ENCODE results near the gene PCBP3.
"Not testable (repeated sequence)": the region's sequence is repeated elsewhere in the genome, so short reads cannot be mapped to it uniquely, and the experiment has no call there.

Gene PCBP3

DNA sequence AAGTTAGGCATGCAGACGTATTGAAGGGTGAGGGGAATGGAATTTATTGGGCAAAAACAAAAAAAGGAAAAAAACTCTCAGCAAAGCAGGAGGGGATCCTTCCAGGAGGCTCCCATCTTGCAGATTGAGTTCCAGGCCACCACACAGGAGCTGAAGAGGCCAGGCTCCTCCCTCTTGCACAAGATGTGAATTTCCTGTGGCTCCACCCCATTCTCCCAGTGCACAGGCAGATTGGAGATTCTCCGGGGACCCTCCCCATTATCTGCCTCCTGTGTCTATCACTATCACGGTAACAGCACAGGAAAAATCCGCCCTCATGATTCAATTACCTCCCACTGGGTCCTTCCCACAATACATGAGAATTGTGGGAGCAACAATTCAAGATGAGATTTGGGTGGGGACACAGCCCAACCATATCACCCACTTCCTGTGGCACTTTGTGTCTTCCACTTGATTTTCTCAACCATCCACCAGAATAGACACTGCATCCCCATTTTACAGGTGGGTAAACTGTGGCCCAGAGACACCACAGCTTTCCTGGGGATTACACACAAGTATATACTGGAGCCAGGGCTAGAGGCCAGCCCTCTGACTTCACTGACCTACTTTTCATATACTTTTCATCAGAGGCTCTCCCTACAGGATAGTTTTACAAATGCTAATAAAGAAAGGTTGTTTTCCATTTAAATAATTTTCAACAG, 319.2 kb downstream of the PCBP3 start:
- no peak for DNase-seq (ENCODE audit: low read depth in 2 of 2)

DNA sequence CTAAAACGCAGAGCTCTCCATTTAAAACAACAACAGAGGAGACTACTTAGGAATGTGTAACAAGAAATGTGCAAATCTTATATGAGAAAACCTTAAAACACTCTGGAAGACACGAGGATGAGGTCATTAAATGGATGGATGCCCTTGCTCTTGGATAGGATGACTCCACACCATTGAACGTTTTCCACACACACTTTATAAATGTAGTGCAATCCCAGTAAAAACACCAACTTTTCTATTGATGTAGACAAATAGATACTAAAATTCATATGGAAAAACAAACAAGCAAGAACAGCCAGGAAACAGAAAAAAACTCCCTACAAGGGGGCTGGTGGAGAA, 319.7 kb downstream of the PCBP3 start:
- DNase-seq (ENCODE audit: low read depth in 2 of 2), result no peak

DNA sequence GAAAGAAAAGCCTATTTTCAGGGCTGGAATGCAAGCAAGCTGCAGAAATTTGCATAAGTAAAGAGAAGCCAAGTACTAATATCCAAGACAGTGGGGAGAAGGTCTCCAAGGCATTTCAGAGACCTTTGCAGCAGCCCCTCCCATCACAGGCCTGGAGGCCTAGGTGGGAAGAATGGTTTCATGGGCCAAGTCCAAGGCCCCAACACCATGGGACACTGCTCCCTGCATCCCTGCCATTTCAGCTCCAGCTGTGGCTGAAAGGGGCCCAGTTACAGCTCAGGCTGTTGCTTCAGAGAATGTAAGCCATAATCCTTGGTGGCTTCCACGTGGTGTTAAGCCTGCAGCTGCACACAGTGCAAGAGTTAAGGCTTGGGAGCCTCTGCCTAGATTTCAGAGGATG, 321.1 kb downstream of the PCBP3 start:
- DNase-seq (ENCODE audit: low read depth in 2 of 2), result no peak

DNA sequence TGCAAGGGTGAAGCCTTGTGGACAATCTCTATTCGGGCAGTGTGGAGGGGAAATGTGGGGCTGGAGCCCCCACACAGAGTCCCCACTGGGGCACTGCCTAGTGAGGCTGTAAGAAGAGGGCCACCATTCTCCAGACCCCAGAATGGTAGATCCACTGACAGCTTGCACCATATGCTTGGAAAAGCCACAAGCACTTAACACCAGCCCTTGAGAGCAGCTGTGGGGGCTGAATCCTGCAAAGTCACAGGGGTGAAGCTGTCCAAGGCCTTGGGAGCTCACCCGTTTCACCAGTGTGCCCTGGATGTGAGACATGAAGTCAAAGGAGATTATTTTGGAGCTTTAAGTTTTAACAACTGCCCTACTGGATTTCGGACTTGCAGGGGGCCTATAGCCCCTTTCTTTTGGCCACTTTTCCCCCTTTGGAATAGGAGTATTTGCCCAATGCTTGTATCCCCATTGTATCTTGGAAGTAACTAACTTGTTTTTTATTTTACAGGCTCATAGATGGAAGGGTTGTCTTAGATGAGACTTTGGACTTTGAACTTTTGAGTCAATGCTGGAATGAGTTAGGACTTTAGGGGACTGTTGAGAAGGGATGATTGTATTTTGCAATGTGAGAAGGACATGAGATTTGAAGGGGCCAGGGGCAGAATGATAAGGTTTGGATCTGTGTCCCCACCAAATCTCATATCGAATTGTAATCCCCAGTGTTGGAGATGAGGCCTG, 321.7 kb downstream of the PCBP3 start:
- DNase-seq (ENCODE audit: low read depth in 2 of 2), result no peak

DNA sequence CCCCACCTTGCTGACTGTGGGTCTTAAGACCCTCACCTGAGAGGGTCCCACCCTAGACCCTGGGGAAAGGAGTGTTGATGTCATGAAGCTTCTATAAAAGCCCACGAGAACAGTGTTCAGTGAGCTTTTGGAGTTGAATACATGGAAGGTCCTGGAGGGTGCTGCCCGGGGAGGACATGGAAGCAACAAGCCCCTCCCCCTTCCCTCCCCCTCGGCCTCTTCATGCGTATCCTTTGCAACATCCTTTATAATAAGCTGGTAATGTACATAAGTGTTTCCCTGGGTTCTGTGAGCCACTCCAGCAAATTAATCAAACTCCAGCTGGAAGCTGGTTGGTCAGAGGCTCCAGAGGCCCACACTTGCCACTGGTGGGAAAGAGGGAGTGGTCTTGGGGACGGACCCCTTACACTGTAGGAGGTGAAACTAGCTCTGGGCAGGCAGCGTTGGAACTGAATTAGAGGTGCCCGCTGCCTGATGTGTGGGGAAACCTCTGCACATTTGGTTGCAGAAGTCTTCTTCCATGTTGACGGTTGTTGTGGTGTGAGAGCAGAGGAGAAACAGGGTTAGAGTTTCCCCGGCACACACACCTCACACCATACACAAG, 323.4 kb downstream of the PCBP3 start:
- DNase-seq (ENCODE audit: low read depth in 2 of 2), result no peak

DNA sequence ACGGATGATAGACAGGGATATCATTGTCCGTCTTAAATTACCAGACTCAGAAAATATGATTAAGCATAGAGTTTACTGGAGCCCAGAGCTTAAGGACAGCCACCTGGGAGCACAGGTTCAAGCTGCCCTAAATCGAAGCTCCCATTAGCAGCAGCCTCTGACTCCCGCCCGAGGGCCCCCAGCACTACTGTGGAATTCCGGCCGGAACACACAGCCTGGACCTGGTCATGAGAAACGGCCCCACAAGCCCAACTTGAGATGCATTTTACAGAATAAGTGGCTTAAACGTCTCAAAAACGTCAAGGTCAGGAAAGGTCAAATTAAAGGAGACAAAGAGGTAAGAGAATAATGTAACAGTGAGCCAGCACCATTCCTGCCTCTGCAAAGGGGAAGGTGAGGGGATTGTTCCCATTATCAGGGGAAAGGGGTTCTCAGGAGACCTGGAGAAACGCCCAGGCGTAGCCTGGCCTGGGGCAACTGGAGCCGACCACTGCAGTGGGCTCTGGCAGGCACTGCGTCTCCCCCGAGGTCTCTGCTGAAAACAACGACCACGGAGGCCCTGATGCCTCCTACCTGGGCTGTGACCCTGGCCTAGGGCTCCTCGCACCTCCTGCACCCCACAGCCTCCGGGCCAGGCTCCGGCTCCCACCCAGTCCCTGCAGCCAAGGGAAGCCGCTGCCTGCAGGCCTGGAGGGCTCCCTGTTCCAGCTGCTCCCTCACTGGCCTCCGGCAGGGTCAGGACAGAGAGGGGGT, 326.6 kb downstream of the PCBP3 start:
- DNase-seq (ENCODE audit: low read depth in 2 of 2), result no peak

DNA sequence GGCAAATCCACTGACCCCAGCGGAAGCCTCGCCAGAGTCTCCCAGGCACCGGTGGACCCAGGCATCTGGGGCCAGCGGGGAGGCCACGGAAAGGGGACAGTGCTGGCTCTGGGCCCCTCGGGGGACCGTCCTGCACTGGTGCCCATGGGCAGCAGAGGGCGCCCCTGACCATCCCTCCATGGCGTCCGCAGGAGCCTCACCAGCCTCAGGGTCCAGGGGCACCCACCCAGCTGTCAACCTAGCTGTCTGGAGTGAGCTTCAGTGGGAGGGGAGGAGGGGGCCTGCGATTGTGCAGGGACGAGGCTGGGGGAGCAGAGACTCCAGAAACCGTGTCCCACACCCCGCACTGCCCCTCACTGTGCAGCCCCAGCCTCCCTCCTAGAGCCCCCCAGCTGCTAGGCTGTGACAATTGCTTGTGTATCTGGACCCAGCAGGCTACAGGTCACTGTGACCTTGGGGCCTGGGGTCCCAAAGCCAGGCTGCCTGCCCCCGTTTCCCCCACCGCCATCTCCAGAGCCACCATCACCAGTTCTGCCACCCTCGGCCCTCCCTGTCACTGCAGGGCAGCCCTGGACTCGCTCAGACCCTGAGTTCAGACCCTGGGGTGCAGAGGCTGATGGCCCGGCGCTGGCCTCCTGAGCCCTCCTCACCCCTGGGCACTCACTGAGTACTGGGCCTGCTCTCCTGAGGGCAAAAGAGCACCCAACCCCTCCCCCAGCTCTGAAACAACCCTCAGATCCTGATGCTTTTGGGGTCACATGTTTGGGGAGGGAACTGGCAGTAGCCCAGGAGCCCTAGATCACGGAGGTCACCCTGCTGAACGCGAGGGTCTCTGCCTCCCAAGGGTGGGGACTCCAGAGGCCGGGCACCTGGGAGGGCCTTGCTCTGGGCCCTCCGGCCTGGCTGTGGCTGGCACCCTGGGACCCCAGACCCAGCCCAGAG, 327.4 kb downstream of the PCBP3 start:
- DNase-seq (ENCODE audit: low read depth in 2 of 2), result peak; percentile 29 to 42

DNA sequence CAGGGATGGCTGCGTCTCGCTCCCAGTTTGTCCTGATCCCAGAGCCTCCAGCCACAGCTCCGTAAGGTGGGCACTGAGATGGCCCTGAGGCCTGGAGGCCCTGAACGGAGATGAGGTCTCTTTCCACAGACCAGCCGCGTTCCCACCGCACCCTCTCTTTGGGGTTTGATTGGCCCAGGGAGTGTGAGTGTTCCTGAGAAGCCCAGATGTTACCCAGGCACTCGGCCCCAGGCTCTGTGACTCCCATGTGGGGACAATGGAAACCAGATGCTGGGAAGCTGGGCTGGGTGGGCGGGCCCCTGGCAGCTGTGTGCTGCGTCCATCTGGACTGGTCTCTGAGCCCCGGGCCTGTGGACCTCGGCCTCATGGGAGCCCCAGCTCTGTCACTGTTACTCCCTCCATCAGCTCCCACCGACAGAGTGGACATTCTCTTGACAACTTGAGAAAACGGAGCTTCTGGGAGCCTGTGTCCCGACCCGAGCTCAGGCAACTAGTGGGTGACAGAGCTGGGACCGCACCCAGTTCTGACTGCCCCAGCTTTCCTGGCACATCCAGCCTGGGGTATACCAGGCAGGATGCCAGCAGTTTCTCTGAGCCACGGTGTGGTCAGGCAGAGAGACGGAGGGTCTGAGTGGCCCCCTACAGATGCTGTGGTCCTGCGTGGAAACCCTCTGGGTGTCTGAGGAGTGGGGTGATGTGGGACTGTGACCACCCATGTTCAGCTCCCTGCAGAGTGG, 328.3 kb downstream of the PCBP3 start:
- DNase-seq (ENCODE audit: low read depth in 2 of 2), result no peak

DNA sequence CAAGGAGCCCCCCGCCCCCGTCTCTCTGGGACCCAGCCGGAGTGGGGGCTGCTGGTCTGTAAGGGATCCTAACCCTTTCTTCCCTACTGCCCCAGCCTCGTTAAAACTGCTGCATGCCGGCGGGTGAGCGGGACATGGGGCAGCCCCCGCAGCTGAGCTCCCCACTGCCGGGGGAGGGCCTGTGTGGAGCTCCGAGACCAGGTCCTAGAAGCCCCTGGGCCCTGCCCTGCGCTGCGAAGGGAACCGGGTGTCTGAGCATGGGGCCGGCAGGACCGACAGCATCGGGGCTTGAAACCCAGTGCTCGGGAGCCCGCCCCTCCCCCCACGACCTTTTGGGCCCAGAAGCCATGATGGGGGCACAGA, 328.8 kb downstream of the PCBP3 start:
- DNase-seq (ENCODE audit: low read depth in 2 of 2), result no peak

DNA sequence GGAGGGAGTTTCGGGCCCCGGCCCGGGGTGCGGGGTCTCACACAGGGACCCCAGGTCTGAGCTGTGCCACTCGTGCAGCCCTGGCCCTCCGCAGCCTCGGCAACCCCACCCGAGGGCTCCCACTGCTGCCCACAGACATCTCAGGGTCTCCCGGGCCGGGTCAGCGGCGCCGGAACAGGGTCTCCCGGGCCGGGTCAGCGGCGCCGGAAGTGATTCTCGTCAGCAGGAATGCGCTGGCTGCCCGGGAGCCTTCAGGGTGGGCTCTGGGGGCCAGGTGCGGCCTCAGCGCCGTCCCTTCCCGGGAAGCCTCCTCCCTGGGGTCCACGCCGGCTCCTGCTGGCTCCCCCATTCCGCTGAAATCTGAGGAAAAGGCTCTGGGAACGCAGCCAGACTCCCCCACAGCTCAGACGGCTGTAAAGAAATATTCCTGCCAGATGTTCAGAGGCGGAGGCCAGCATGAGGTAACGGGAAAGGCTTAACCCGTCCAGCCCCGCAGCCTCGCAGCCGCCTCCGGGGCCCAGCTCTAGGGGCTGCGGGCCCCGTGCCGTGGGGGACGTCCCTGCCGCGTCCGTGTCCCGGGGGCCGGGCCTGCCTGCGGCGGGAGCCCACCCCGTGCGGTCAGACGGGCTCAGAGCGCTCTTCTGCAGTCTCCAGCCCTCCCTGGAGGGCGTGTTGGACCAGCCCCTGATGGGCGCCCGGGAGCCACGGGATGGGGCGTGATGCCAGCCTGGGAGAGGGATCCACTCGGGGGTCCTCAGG, 329.4 kb downstream of the PCBP3 start:
- DNase-seq (ENCODE audit: low read depth in 2 of 2), result no peak

DNA sequence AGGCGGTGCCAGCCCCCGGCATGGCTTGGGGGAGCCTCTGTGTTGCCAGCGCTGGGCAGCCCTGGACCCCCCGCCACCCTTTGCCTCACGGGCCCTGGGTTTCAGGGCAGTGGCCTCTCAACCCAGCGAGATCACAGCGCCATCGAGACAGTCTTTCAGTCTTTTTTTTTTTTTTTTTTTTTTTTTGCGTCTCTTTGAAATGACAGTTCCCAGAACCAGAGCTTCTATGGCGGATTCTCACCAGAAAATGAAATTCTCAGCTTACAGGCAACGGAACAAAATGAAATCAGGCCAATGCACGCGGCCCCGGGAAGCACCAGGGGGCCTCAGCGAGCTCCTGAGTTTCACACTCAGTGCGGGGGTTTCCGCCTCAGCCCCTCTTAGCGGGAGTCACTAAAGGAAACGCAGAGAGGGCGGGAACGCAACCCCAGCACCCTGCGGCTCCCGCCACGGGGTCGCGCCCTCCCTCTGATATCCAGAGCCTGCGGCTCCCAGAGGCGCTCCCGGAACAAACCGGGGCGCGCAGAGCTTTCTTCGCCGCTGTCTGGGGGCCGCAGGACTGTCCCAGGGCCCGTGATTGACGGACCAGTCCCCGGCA, 330.0 kb downstream of the PCBP3 start:
- DNase-seq (ENCODE audit: low read depth in 2 of 2), result peak; percentile 67 to 72

DNA sequence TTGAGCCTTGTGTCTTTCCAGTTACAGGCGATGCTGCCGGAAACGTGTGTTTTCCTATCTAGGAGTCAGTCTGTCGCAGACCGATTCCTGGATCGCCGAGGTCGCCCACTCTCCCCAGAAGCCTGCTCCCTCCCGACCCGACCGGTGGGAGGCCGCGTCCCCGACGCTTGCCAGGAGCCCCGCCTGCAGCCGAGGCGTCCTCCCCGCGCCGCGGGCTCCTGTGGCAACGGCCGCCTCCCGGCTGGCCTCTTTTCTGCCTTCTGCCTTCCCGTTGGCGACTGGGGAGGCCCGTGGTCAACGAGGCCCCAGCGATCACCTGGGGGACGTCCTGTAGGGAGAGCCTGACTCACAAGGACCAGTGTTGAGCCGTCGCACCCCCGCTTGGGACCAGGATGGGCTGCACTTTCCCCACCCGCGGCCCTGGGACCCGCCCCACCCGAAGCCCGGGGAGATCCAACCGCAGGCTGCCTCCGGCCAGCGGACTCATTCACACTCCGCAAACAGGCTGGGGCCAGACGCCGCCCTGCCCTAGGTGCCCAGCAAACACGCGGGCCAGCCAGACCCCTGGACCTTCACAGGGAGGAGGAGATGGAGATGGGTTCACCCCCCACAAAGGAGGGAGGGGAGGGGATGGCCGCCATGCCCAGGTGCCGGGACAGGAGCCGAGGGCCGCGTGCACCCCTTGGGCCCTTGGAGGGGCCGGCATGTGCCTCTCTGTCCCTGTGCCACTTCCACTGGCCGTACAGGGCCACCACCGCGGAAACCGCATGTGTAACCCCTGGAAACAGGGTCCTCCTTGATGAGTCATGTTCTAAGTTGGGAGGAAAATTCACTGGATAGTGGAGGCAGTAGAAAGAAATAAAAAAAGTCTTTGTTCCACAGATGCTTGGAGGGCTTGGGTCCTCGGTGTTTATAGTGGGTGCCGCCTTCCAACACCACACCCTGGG, 330.8 kb downstream of the PCBP3 start:
- no peak for DNase-seq (ENCODE audit: low read depth in 2 of 2)

DNA sequence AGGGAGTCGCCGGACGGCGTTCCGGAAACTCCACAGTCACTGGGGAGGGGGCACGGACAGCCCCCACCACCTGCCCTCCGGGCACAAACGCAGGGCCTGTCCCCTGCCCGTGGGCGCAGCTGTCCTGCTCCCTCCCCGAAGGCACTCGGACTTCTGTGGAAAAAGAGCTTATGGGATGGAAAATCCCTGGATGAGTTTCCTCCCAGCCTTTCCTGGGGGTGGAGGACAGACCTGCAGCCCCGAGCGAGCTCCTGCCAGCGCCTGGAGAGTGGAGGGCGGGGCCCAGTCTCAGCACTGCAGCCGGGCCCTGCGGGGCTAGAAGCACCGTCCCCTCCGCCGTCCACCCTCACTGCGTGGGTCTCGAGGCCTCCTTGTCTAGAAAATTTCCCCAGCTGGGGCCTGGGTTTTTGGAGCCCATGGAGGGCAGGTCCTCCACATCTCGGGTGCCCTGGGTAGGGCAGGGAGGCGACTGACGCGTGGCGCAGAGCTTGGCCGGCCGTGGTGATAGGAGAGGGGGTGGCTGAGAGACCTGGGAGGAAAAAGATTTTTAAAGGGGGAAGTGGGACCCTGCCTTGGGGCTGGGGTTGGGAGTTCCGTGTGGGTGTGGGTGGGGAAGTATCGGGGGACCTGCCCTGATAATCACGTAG, 331.6 kb downstream of the PCBP3 start:
- DNase-seq (ENCODE audit: low read depth in 2 of 2), result no peak

DNA sequence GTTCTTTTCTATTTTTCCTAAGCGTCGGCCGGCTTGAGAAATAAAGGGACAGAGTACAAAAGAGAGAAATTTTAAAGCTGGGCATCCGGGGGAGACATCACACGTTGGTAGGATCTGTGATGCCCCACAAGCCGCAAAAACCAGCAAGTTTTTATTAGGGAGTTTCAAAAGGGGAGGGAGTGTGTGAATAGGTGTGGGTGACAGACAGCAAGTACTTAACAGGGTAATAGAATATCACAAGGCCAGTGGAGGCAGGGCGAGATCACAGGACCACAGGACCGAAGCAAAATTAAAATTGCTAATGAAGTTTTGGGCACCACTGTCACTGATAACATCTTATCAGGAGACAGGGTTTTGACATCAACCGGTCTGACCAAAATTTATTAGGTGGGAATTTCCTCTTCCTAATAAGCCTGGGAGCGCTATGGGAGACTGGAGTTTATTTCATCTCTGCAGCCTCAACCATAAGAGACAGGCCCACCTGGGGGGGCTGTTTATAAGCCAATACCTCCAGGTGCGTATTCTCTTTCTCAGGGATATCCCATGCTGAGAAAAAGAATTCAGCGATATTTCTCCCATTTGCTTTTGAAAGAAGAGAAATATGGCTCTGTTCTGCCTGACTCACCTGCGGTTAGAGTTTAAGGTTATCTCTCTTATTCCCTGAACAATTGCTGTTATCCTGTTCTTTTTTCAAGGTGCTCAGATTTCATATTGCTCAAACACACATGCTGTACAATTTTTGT, 332.3 kb downstream of the PCBP3 start:
- DNase-seq (ENCODE audit: low read depth in 2 of 2), result not testable (repeated sequence)

DNA sequence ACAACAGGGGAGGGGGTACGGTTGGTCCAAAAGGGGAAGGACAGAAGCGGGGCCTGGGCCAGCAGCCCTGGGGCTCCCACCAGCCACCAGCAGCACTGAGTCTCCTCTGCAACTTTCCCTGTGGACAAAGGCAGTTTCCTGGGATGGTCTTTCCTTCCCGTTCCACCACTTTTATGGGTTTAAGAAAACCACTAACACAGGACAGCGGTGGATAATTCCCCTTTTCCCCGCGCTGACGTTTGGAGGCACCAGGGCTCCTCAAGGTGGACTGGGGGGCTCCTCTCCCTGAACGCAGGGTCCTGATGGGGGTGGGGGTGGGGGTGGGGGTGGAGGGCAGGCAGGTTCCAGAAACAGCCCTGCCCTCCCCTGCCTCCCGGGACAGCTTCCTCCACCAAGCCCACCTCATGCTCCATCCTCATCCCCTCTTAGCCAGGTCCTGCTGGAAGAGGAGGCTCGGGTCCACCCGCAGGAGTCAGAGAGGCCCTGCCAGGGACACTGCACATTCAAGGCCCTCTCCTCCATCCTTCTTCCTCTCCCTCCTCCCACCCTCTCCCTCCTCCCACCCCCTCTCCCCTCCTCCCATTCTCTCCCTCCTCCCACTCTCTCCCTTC, 333.3 kb downstream of the PCBP3 start:
- no peak for DNase-seq (ENCODE audit: low read depth in 2 of 2)

DNA sequence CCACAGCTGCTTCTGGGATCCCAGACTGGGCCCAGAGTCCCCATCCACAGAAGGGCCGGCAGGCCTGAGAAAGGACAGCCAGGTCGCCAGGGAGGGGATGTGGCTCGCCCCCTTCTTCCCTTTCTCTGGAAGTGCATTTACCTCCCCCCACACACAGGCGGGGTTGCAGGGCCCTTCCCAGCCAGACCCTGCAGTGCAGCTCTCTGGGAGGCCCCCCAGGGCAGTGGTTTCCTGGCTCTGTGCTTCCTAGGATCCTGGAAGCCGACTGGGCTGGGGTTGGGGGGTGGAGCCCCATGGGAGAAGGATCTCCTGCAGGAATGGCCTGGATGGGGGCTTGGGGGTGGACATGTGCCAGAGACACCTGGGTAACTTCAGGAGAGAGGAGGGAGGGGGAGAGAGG, 333.9 kb downstream of the PCBP3 start:
- no peak for DNase-seq (ENCODE audit: low read depth in 2 of 2)

DNA sequence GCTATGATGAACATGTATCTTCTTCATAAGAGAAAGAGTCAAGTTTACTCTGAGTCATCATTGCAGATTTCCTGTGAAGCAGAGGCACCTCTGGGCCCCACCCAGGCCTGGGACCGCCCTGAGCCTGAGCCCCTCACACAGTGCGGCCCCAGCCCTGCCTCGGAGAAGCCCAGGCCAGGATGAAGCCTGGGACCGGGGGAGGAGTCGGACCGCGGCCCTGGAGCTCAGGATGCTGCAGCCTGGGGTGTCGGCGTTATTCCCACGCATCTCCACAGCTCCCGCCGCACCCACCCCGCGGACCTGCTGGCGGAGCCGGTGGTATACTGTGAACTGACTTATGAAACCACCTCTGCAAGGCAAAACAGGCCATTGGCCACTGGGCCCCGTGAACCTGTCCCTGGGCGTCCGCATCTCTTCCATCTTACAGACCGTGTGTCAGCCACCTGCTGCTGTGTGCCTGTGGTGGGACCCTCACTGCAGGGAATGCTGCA, 335.7 kb downstream of the PCBP3 start:
- no peak for DNase-seq (ENCODE audit: low read depth in 2 of 2)

All from stimulated activated CD8-positive, alpha-beta memory T cell treated with anti-CD3 and anti-CD28 coated beads, Interleukin-2, amount 100 ng/mL, for 1 hour (primary cell).